Measurements from ENCODE around the gene AMPH. TPM values are rescaled to one million over a fixed set of nuclear protein-coding genes. Genes with fewer than 3 reads are reported as not detected.

Gene AMPH
- total and polyA plus RNA-seq, 7 experiments from 2014 or later: 0.11 to 0.28 TPM; not detected in 5

GRCh38 chr7:38461887-38462286 is 169.3 kb downstream of the AMPH start:
- no peak for DNase-seq
- Histone ChIP-seq H3K9me3 (ENCODE audit: control insufficient read depth in 2 of 3, low read length in 3 of 3) (no peaks in the 10 kb centered on the region), H3K27ac (ENCODE audit: low read depth, low read length) (no peak overlapping the region), H3K27me3 (ENCODE audit: control insufficient read depth in 2 of 2, insufficient read depth in 2 of 2, low read length in 2 of 2) (no peaks in the 10 kb centered on the region), H3K36me3 (ENCODE audit: control insufficient read depth in 2 of 3, insufficient read depth in 3 of 3, low read length in 3 of 3) (no peaks in the 10 kb centered on the region), H3K4me1 (ENCODE audit: control insufficient read depth in 2 of 2, insufficient read depth in 2 of 2, low read length in 2 of 2) (peaks cover 0 to 5% of the 10 kb centered on the region in 2 donors), H3K4me3 (ENCODE audit: low read length) (no peak overlapping the region)
- Mint-ChIP-seq H3K36me3 (peaks cover 0 to 16% (median 2%) of the 10 kb centered on the region in 5 donors), H3K9me3 (peaks cover 0 to 16% (median 5%) of the 10 kb centered on the region in 11 donors), H3K27ac (no peak overlapping the region), H3K4me3 (no peak overlapping the region), H3K4me1 (peaks cover 7 to 21% (median 14%) of the 10 kb centered on the region in 7 donors), H3K27me3 (peaks cover 0 to 15% (median 0%) of the 10 kb centered on the region in 5 donors)
- intact Hi-C loops (cut with micrococcal nuclease): loop anchor here in 1 of 2 donors (5.0 kb wide), 1 partner anchor 35 kb away; no protein-coding TSS in a partner anchor
- ATAC-seq: no peak
- ChIA-PET CTCF (no interaction called here), POLR2A (no interaction called here)

- H3K4me1 Mint-ChIP-seq: no peaks in the 10 kb centered on the region
- CTCF ChIA-PET: interaction anchor here (0.7 kb wide), 1 partner anchor 58 kb away, joined by 3 read pairs; no protein-coding TSS in a partner anchor
- Histone ChIP-seq H3K27me3 (ENCODE audit: control insufficient read depth in 2 of 2, insufficient read depth in 2 of 2, low read length in 2 of 2) (no peaks in the 10 kb centered on the region), H3K4me1 (ENCODE audit: control insufficient read depth in 2 of 2, insufficient read depth in 2 of 2, low read length in 2 of 2) (no peaks in the 10 kb centered on the region), H3K27ac (ENCODE audit: low read depth, low read length) (no peak overlapping the region), H3K4me3 (ENCODE audit: low read length) (no peak overlapping the region), H3K36me3 (ENCODE audit: control insufficient read depth in 2 of 3, insufficient read depth in 3 of 3, low read length in 3 of 3) (no peaks in the 10 kb centered on the region), H3K9me3 (ENCODE audit: control insufficient read depth in 2 of 3, low read length in 3 of 3) (no peaks in the 10 kb centered on the region)
- no peak for DNase-seq
- peaks cover 0 to 16% (median 2%) of the 10 kb centered on the region in 11 donors for H3K9me3 Mint-ChIP-seq
- intact Hi-C loops (cut with micrococcal nuclease): no loop called here
- no peak for ATAC-seq
- no peak overlapping the region for H3K4me3 Mint-ChIP-seq
- POLR2A ChIA-PET: no interaction called here
- peaks cover 0 to 30% (median 5%) of the 10 kb centered on the region in 5 donors for H3K27me3 Mint-ChIP-seq
- no peak overlapping the region for H3K27ac Mint-ChIP-seq
- H3K36me3 Mint-ChIP-seq: peaks cover 0 to 6% (median 0%) of the 10 kb centered on the region in 5 donors
Observed at GRCh38 chr7:38453826-38454225, 177.3 kb downstream of the AMPH start.

GRCh38 chr7:38453168-38453567 is 178.0 kb downstream of the AMPH start:
- ATAC-seq (no peak), DNase-seq (no peak)
- H3K4me3 Mint-ChIP-seq: no peak overlapping the region
- Histone ChIP-seq H3K4me3 (ENCODE audit: low read length) (no peak overlapping the region), H3K27me3 (ENCODE audit: control insufficient read depth in 2 of 2, insufficient read depth in 2 of 2, low read length in 2 of 2) (no peaks in the 10 kb centered on the region), H3K27ac (ENCODE audit: low read depth, low read length) (no peak overlapping the region), H3K36me3 (ENCODE audit: control insufficient read depth in 2 of 3, insufficient read depth in 3 of 3, low read length in 3 of 3) (no peaks in the 10 kb centered on the region), H3K4me1 (ENCODE audit: control insufficient read depth in 2 of 2, insufficient read depth in 2 of 2, low read length in 2 of 2) (no peaks in the 10 kb centered on the region), H3K9me3 (ENCODE audit: control insufficient read depth in 2 of 3, low read length in 3 of 3) (no peaks in the 10 kb centered on the region)
- no peak overlapping the region for H3K27ac Mint-ChIP-seq
- POLR2A ChIA-PET: no interaction called here
- peaks cover 0 to 6% (median 0%) of the 10 kb centered on the region in 5 donors for H3K36me3 Mint-ChIP-seq
- peaks cover 0 to 16% (median 2%) of the 10 kb centered on the region in 11 donors for H3K9me3 Mint-ChIP-seq
- H3K27me3 Mint-ChIP-seq: peaks cover 0 to 26% (median 5%) of the 10 kb centered on the region in 5 donors
- intact Hi-C loops (cut with micrococcal nuclease): no loop called here
- CTCF ChIA-PET: no interaction called here
- H3K4me1 Mint-ChIP-seq: no peaks in the 10 kb centered on the region

- ATAC-seq (no peak), DNase-seq (no peak)
- H3K9me3 Mint-ChIP-seq: peaks cover 0 to 16% (median 2%) of the 10 kb centered on the region in 11 donors
- Histone ChIP-seq H3K4me1 (ENCODE audit: control insufficient read depth in 2 of 2, insufficient read depth in 2 of 2, low read length in 2 of 2) (no peaks in the 10 kb centered on the region), H3K27me3 (ENCODE audit: control insufficient read depth in 2 of 2, insufficient read depth in 2 of 2, low read length in 2 of 2) (no peaks in the 10 kb centered on the region), H3K36me3 (ENCODE audit: control insufficient read depth in 2 of 3, insufficient read depth in 3 of 3, low read length in 3 of 3) (no peaks in the 10 kb centered on the region), H3K4me3 (ENCODE audit: low read length) (no peak overlapping the region), H3K27ac (ENCODE audit: low read depth, low read length) (no peak overlapping the region), H3K9me3 (ENCODE audit: control insufficient read depth in 2 of 3, low read length in 3 of 3) (no peaks in the 10 kb centered on the region)
- ChIA-PET POLR2A (no interaction called here), CTCF (no interaction called here)
- H3K4me1 Mint-ChIP-seq: no peaks in the 10 kb centered on the region
- H3K36me3 Mint-ChIP-seq: peaks cover 0 to 6% (median 0%) of the 10 kb centered on the region in 5 donors
- peaks cover 0 to 23% (median 5%) of the 10 kb centered on the region in 5 donors for H3K27me3 Mint-ChIP-seq
- intact Hi-C loops (cut with micrococcal nuclease): no loop called here
- H3K4me3 Mint-ChIP-seq: no peak overlapping the region
- no peak overlapping the region for H3K27ac Mint-ChIP-seq
Observed at GRCh38 chr7:38452681-38453108, 178.5 kb downstream of the AMPH start.

GRCh38 chr7:38451840-38452239 is 179.3 kb downstream of the AMPH start:
- ChIA-PET CTCF (no interaction called here), POLR2A (no interaction called here)
- H3K4me1 ChIP-seq (ENCODE audit: control insufficient read depth in 2 of 2, insufficient read depth in 2 of 2, low read length in 2 of 2): no peaks in the 10 kb centered on the region
- no peaks in the 10 kb centered on the region for H3K9me3 ChIP-seq (ENCODE audit: control insufficient read depth in 2 of 3, low read length in 3 of 3)
- no peak for DNase-seq
- no peaks in the 10 kb centered on the region for H3K36me3 ChIP-seq (ENCODE audit: control insufficient read depth in 2 of 3, insufficient read depth in 3 of 3, low read length in 3 of 3)
- H3K4me3 ChIP-seq (ENCODE audit: low read length): no peak overlapping the region
- Mint-ChIP-seq H3K36me3 (peaks cover 0 to 4% (median 0%) of the 10 kb centered on the region in 5 donors), H3K27ac (no peak overlapping the region), H3K27me3 (peaks cover 0 to 20% (median 5%) of the 10 kb centered on the region in 5 donors), H3K4me3 (no peak overlapping the region), H3K9me3 (peaks cover 0 to 8% (median 0%) of the 10 kb centered on the region in 11 donors), H3K4me1 (no peaks in the 10 kb centered on the region)
- H3K27me3 ChIP-seq (ENCODE audit: control insufficient read depth in 2 of 2, insufficient read depth in 2 of 2, low read length in 2 of 2): no peaks in the 10 kb centered on the region
- no peak for ATAC-seq
- H3K27ac ChIP-seq (ENCODE audit: low read depth, low read length): no peak overlapping the region
- intact Hi-C loops (cut with micrococcal nuclease): no loop called here

- no peaks in the 10 kb centered on the region for H3K4me1 Mint-ChIP-seq
- no peaks in the 10 kb centered on the region for H3K9me3 ChIP-seq (ENCODE audit: control insufficient read depth in 2 of 3, low read length in 3 of 3)
- no peak overlapping the region for H3K4me3 Mint-ChIP-seq
- no peaks in the 10 kb centered on the region for H3K36me3 ChIP-seq (ENCODE audit: control insufficient read depth in 2 of 3, insufficient read depth in 3 of 3, low read length in 3 of 3)
- no peaks in the 10 kb centered on the region for H3K4me1 ChIP-seq (ENCODE audit: control insufficient read depth in 2 of 2, insufficient read depth in 2 of 2, low read length in 2 of 2)
- H3K9me3 Mint-ChIP-seq: peaks cover 0 to 4% (median 0%) of the 10 kb centered on the region in 11 donors
- no peak overlapping the region for H3K4me3 ChIP-seq (ENCODE audit: low read length)
- no peaks in the 10 kb centered on the region for H3K27me3 ChIP-seq (ENCODE audit: control insufficient read depth in 2 of 2, insufficient read depth in 2 of 2, low read length in 2 of 2)
- ChIA-PET POLR2A (no interaction called here), CTCF (no interaction called here)
- H3K27ac ChIP-seq (ENCODE audit: low read depth, low read length): no peak overlapping the region
- intact Hi-C loops (cut with micrococcal nuclease): no loop called here
- H3K27me3 Mint-ChIP-seq: peaks cover 0 to 16% (median 5%) of the 10 kb centered on the region in 5 donors
- DNase-seq (no peak), ATAC-seq (no peak)
- no peak overlapping the region for H3K27ac Mint-ChIP-seq
- H3K36me3 Mint-ChIP-seq: no peaks in the 10 kb centered on the region
Observed at GRCh38 chr7:38448584-38449234, 182.5 kb downstream of the AMPH start.

- Mint-ChIP-seq H3K9me3 (peaks cover 0 to 4% (median 0%) of the 10 kb centered on the region in 11 donors), H3K4me3 (no peak overlapping the region), H3K36me3 (no peaks in the 10 kb centered on the region), H3K27me3 (peaks cover 0 to 12% (median 5%) of the 10 kb centered on the region in 5 donors), H3K27ac (no peak overlapping the region), H3K4me1 (no peaks in the 10 kb centered on the region)
- ChIA-PET POLR2A (no interaction called here), CTCF (no interaction called here)
- H3K27me3 ChIP-seq (ENCODE audit: control insufficient read depth in 2 of 2, insufficient read depth in 2 of 2, low read length in 2 of 2): no peaks in the 10 kb centered on the region
- DNase-seq (no peak), ATAC-seq (no peak)
- no peak overlapping the region for H3K4me3 ChIP-seq (ENCODE audit: low read length)
- no peaks in the 10 kb centered on the region for H3K36me3 ChIP-seq (ENCODE audit: control insufficient read depth in 2 of 3, insufficient read depth in 3 of 3, low read length in 3 of 3)
- no peaks in the 10 kb centered on the region for H3K9me3 ChIP-seq (ENCODE audit: control insufficient read depth in 2 of 3, low read length in 3 of 3)
- no peak overlapping the region for H3K27ac ChIP-seq (ENCODE audit: low read depth, low read length)
- intact Hi-C loops (cut with micrococcal nuclease): no loop called here
- no peaks in the 10 kb centered on the region for H3K4me1 ChIP-seq (ENCODE audit: control insufficient read depth in 2 of 2, insufficient read depth in 2 of 2, low read length in 2 of 2)
Observed at GRCh38 chr7:38448054-38448453, 183.1 kb downstream of the AMPH start.
